T-helper 1 cell treated with Interleukin-12 subunit alpha and Interleukin-12 subunit beta and Interleukin-4 antibody, amounts not matched to agents 30 ng/mL and 1 ng/mL, for 36 hours (primary cell): ENCODE results near the gene NINJ1. TPM values are rescaled to one million over a fixed set of nuclear protein-coding genes. Genes with fewer than 3 reads are reported as not detected.
"Not testable (repeated sequence)": the region's sequence is repeated elsewhere in the genome, so short reads cannot be mapped to it uniquely, and the experiment has no call there.

Experiments
- intact Hi-C: fragments of 100-400 bp; cut with micrococcal nuclease; formaldehyde crosslinking; loops from one replicate; pipeline ENCODE4 v1.15.1; 2024
- total RNA-seq: library from RNA; stranded (reverse); gene quantifications from 2 replicates; pipeline ENCODE4 v1.2.3, GENCODE V29; 2022

NINJ1 gene
- total RNA-seq, 1 donor from 2014 or later, result 89.9 TPM

DNA sequence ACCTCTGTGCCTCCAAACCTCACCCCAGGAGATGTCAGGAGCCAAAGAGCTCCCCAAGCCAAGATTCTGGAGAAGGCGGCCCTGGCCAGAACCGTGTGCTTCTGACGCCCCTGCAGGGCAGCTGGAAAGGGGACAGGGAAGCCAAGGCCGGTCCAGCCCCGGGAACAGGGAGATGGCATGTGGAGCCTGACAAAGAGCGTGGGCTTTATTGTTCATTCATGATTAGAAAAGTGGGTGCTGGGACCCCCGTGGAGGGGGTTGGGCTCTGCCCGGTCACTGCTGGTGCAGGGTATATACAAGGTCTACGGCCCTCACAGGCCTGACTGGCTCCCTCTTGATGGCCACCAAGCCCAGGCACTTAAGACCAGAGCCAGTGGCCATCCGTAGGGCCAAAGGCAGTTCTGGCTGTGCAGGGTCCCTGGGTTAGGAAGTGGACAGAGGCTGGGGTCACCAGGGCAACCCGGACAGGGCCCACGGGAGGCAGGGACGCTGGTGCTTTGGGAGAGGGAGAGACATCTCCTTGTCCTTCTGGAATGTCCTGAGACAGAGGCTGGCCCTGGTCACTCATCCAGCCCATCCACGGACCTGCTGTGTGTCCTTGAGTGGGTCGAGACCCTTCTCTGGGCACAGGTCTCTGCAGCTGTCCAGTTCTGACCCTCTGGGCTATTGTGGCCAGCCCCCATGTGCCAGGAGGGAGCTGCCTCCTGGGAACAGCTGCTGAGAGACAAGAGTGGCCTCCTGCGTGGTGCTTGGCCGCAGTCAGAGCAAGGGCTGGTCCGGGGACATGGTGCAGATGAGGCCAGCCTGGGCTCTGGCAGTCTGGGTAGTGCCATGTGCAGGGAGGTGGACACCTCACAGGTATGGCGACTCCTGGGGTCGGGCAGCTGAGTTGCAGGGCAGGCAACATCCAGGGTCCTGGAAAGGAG, 12.5 kb downstream of the NINJ1 start:
- intact Hi-C loops, result no loop called here

DNA sequence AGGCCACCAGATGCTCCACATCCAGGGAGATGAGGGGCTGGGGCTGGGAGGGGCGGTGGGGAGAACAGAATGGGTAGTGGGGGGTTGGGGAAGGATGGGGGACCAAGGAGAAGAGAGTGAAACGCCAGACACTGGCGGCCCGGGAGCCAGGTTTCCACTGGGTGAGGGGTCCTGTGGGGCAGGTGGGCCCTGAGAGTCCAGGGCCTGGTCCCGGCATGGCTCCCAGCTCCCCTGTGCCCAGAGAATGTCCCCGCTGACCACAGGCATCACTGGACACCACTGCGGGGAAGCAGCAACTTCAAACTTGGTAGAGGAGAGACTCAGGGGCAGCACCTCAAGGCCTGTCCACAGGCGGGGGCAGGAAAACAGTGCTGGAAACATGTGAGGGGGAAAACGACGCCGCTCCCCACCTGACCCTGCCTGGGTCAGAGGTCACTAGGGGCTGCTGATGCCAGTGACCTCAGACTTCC, 13.2 kb downstream of the NINJ1 start:
- intact Hi-C loops, result no loop called here

- intact Hi-C loops, result no loop called here
These were observed 13.9 kb downstream of the NINJ1 start for GRCh38 chr9:93119953-93120845.

GRCh38 chr9:93119703-93119952, 14.4 kb downstream of the NINJ1 start:
- intact Hi-C loops, result no loop called here

- intact Hi-C loops, result no loop called here
These were observed 15.0 kb downstream of the NINJ1 start for GRCh38 chr9:93118863-93119702.

DNA sequence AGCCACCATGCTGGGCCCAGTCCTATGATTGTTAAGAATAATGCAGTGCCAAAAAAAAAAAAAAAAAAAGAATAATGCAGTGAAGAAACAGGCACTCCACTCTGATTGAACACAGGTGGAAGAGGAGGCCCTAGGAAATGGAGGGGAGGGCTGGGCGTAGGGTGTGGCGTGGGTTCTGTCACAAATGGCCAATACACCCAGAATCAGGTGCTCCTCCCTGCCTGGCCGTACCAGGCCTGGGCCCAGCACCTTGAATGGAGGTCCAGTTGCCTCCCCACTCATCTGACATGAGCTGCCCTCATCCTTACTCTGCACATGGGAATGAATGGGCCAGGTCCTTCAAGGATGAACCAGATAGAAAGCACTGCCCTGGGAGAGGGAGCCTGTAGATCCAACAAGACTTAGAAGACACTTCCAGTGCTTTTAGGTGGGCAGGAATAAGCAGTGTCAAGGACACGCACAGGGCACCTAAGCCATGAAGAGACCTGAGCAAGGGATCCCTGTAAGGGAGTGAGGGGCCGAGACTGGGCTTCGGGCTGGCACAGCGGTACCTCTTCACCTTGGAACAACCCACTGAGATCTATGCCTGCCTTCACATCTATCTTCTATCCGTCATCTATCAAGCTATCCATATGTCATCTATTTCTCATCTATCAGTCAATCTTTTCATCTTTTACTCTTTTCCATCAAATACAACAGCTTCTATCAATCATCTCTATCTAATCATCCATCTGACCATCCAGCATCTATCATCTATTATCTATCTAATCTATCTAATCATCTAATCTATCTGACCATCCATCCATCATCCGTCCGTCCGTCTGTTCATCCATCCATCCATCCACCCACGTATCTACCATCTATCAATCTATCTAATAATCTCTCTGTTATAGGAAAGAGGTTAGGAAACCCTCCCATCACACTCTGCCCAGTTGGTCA, 15.9 kb downstream of the NINJ1 start:
- intact Hi-C loops, result no loop called here

- intact Hi-C loops, result not testable (repeated sequence)
These were observed 16.5 kb downstream of the NINJ1 start for GRCh38 chr9:93117521-93117920.

DNA sequence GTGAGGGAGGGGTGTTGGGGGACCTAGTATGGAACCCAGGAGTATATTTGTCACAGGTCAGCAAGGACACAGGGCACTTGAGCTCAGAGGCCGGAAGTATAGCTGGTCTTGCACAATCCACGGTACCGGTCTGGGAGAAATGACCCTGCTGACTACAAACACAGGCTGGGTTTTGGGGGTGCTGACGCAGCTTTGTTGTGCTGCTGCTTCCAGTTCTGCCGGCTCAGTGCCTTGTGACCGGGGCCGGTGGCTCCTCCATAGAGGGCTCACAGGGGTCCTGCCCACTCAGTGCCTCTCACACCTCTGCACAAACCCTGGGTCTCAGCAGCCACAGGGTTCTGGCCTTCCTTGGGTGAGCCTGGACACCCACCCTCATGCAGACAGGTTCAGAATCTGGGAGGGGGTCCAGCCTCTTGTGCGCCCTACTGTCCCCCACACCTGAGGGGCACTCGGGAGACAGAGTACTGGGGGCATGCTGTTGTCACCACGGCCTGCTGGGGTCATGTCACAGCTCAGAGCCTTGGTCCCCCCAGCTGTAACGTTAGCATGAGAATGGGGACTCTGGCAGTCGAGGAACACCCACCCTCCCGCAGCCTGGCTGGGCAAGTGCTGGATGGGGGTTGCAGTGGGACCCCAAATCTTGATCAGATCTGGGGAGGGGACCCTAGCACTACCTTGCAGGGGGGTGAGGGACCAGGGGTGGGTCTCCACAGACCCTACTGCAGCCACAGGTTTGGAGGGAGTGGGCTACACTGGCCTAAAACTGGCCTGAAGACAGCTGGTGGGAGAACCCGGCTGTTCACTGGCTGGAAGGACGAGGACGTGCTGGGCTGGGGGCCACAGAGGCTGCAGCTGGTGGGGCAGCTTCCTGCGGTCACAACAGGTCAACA, 17.7 kb downstream of the NINJ1 start:
- intact Hi-C loops, result no loop called here

- intact Hi-C loops, result no loop called here
These were observed 18.5 kb downstream of the NINJ1 start for GRCh38 chr9:93115486-93116071.

- intact Hi-C loops, result no loop called here
These were observed 19.1 kb downstream of the NINJ1 start for GRCh38 chr9:93114984-93115335.

GRCh38 chr9:93114169-93114983, 19.7 kb downstream of the NINJ1 start:
- intact Hi-C loops, result no loop called here

GRCh38 chr9:93112864-93113389, 21.1 kb downstream of the NINJ1 start:
- intact Hi-C loops, result no loop called here

DNA sequence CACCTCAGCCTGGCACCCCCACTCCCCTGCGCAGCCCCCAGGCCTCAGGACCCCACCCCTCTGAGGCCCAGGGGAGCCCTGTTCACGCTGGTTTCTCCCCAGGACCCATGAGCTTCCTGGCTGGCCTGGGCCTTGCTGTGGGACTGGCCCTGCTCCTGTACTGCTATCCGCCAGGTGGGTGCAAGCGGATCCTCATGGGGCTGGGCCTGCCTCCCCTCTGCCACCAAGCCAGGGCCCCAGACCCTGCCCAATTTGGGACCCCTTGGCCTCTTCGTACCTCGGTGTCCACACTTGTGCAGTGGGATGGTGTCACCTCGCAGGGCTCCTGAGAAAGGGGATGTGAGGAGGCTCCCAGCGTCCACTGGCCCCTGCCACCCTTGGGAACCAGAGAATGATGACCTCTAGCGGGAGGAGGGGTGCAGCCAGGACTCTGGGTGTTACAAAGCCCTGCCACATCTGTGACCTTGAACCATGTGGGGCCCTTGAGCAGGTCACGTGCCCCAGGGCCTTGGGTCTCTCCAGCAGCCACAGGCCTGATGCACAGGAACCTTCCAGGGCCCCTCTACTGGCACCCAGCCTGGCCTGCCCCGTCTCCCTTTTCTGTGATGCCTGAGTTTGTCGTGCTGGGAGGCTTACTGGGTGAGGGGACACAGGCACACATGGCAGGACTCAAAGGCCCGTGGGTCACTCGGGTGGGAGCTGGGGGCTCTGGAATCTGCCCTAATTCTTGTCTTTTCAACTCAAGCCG, 21.8 kb downstream of the NINJ1 start:
- intact Hi-C loops, result no loop called here

- intact Hi-C loops, result no loop called here
These were observed 22.5 kb downstream of the NINJ1 start for GRCh38 chr9:93111371-93112115.

GRCh38 chr9:93111001-93111370, 23.1 kb downstream of the NINJ1 start:
- intact Hi-C loops, result no loop called here

- intact Hi-C loops, result no loop called here
These were observed 23.7 kb downstream of the NINJ1 start for GRCh38 chr9:93110311-93110855.
